GM18858 (cell line): ENCODE results near the gene ETS2.
A peak's percentile ranks its signal among the peaks of the same experiment; 100 is the strongest.
"Not testable (repeated sequence)": the region's sequence is repeated elsewhere in the genome, so short reads cannot be mapped to it uniquely, and the experiment has no call there.

Source experiments
- ATAC-seq: cut with Tn5 transposase; IDR thresholded peaks from one replicate; pipeline ENCODE4 v1.9.1; 2021; ENCODE audit not compliant: unreplicated experiment

ETS2 gene

DNA sequence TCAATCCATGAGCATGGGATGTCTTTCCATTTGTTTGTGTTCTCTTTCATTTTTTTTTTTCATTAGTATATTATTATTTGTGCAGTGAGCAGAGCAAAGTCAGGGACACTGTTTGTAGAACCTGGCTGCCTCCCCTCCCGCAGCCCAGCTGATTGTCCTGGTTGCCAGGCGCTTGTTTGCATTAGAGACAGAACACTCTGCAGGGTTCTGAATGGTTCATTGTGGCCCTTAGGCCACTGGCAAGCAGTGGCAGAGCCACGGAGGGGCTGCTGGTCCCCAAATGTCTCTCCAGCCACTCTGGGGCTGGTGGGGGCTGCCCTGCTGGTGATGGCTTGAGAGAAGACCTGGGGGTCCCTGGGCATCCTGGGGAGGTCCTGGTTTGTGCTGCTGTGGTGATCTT is 29.0 kb downstream of the ETS2 start:
- ATAC-seq, result no peak

- no peak for ATAC-seq
These were observed 32.2 kb downstream of the ETS2 start for GRCh38 chr21:38837806-38838461.

DNA sequence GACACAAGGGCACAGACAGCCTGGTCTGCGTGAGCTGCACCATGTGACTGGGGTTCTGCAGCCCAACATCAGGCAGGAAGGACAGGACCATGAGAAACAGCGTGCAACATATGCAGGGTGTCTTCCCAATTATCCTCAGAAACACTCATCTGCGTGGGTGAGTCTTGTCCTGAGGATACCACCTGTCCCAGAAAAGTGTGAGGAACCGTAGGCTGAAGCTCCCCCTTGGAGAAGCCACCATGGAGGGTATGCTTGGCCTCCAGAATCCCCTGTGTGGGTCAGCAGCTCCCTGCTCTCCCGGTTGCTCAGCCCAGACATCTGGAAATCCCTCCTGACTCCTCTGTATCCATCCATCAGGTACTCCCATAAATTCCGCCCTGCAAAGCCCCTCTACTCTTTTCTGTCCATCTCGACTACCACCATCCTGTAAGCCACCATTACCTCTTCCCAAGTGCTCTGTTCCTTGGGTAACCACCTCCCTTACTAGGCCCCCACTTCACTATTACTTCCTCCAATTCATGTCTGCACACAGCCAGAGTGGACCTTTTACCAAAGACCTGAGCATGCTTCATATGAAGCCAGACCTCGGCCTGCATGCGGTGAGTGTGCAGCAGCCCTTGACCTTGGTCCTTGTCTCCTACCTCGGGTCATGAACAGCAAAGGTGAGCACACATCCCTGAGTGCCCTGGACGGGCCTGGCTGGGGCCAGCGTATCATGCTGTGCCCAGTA is 33.0 kb downstream of the ETS2 start:
- no peak for ATAC-seq

DNA sequence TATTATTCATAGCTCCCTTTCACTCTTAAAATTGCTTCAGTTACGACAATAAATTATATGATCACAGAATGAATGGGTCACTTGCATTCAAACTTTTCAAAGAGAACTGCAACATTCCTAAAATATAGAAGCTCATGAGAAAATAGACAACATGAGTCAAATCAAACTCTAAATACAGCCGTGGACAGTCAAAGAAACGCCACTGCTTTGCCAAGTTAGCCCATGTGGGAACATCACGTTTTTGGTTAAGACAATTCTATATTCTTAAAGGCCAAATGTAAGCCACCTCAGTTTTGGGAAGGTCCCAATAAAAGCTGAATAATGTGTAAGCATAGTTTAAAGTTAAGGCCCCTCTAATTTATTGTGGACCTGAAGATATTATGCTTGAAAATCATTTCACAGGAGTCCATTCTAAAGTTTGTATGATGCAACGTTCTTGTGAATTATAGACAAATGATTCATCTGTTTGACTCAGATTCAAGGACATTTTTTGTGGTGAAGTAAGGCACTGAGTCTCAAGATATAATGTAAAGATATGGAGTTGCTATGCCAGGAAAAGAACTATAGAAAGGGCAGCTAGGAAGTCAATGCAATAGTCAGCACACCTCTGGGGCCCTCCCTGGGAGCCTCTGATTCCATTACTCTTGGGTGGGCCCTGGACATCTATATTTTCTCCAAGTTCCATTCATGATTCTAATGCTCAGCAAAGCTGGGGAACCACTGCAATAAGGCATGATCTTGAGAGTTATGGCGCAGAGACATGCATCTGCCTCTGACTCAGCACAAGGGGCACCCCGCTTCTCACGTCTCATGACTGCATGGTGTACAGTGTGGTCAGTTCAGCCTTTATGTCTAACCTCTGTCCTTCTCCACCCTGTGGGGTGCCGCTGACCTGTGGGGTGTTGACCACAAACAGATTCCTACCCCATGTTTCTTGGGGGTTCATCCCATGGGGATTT is 33.9 kb downstream of the ETS2 start:
- ATAC-seq, result no peak

DNA sequence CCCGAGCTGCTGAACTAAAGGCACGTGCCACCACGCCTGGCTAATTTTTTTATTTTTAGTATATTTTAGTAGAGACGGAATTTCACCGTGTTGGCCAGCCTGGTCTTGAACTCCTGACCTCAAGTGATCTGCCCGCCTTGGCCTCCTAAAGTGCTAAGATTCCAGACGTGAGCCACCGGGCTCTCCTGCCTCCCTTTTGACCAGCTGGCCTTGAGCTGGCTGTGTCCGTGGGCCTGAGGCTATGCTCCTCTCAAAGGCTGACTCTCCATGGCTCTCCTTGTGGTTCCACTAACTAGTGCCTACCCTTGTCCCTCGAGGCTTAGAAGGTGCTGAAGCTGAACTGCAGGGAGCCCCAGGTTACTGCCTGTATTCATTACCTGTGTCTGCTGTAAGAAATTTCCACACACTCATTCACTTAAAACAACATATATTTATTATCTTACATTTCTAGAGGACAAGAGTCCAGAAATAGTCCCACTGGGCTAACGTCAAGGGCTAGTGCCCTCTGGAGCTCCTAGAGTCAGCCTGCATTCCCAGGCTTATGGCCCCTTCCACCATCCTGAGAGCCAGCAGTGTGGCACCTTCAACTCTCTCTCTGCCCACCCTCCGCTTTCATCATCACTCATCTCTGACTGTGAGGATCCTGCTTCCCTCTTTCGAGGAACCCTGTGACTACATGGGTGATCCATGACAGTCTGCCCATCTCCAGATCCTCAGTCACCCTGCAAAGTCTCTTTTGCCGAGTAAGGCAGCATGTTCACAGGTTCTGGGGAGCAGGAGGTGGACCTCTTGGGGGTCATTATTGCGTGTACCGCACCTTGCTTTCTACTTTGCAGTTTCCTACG is 34.9 kb downstream of the ETS2 start:
- ATAC-seq, result no peak

- no peak for ATAC-seq
These were observed 35.7 kb downstream of the ETS2 start for GRCh38 chr21:38841472-38841871.

- ATAC-seq, result no peak
These were observed 36.4 kb downstream of the ETS2 start for GRCh38 chr21:38842079-38842478.

- ATAC-seq, result no peak
These were observed 37.6 kb downstream of the ETS2 start for GRCh38 chr21:38843379-38843778.

DNA sequence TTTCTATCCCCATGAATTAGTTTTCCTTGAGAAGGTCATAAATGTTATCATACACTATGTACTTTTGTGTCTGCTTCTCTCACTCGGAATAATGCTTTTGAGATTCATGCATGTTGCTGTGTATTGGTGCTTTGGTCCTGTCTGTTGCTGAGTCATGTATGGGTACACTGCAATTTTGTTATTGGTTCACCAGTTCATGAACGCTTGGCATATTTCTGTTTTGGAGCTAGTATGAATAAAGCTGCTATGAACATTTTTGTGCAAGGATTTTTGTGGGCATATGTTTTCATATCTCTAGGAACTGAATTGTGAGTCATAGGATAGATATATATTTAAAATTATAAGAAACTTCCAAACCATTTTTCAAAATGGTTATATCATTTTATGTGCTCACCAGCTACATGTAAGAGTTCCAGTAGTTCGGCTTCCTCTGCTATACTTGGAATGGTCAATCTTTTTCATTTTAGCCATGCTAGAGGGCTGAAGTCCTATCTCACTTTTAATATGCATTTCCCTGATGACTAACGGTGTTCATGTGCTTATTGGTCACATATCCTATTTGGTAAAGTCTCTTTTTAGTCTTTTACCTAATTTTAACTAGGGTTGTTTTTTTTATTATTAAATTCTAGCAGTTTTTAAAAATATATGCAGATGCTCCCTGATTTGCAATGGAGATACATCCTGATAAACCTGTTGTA is 38.2 kb downstream of the ETS2 start:
- ATAC-seq, result no peak

- ATAC-seq, result not testable (repeated sequence)
These were observed 39.6 kb downstream of the ETS2 start for GRCh38 chr21:38845374-38845773.

GRCh38 chr21:38847556-38847955 is 41.8 kb downstream of the ETS2 start:
- no peak for ATAC-seq

DNA sequence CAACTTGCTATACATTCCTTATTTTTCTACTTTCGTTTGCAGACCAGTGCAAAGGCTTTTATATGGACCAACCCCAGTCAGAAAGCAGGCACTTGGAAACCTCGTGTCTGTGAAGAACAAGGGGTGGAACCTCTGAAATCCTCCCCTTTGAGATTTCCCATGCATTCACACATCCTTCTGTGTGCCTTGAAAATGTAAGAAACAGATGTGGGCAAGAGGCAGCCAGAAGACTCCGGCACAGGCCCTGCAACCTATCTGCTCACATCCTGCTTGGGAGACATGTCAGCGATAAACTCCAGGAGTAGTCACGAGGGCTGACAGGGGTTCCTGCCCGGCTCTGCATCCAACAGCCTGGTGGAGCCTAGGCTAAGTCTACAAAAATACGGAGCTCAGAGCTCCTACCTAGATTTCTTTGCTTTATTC is 42.5 kb downstream of the ETS2 start:
- ATAC-seq, result no peak

GRCh38 chr21:38849776-38850175 is 44.0 kb downstream of the ETS2 start:
- ATAC-seq, result no peak

GRCh38 chr21:38850277-38850951 is 44.7 kb downstream of the ETS2 start:
- no peak for ATAC-seq

GRCh38 chr21:38851101-38851500 is 45.4 kb downstream of the ETS2 start:
- no peak for ATAC-seq

DNA sequence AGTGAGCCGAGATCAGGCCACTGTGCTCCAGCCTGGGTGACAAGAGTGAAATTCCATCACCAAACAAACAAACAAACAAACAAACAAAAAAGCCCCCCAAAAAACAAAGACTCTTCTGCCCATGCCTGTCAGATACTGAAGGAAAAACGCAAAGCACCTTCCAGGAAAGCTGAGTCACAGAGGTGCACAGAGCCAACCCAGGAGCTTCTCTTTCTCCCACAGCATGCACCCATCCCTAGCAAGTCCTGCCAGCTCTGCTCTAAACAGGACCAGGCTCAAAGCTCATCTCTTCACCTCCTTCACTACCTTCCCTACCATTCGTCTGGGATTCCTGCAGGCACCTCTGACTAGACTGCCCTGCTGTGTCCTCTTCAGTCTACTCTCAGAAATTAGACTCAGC is 46.5 kb downstream of the ETS2 start:
- ATAC-seq, result no peak

DNA sequence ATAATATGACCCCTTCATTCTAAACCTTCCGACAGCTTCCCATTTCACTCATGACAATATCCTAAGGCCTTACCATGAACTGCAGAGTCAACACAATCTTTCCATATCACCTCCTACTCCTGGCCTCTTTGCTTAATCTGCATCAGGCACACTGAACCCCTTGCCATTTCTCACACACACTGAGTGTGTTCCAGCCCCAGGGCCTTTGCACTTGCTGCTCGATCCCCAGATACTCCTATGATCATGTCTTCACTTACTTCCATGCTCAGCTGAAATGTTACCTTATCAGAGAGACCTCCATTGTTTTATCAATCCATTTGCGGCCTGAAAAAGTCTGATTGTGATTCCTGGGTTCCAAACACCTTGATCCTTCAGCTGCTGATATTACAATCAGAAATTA is 47.0 kb downstream of the ETS2 start:
- no peak for ATAC-seq

DNA sequence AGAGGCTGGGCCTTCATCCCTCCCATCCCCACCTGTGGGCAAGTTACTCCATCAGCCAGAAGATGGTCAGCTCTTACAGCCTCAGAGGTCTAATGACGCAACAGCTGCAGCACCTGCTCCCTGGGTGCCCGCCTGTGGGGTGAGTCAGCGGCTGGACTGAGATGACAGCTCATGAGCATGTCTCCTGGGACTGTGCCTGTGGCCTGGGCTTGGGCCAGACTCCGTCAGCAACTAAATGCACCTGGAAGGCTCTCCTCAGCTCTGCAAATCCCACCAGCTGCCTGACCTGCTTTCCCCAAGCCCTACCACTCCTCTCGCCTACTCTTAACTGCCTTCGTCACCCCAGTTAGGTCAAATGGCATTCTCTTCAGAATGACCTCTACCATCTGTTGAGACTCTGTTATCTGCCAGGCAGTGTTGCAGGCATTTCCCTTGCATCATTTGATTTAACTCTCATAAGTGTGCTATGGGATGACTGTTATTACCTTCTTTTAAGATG is 47.7 kb downstream of the ETS2 start:
- ATAC-seq, result peak; percentile 47

DNA sequence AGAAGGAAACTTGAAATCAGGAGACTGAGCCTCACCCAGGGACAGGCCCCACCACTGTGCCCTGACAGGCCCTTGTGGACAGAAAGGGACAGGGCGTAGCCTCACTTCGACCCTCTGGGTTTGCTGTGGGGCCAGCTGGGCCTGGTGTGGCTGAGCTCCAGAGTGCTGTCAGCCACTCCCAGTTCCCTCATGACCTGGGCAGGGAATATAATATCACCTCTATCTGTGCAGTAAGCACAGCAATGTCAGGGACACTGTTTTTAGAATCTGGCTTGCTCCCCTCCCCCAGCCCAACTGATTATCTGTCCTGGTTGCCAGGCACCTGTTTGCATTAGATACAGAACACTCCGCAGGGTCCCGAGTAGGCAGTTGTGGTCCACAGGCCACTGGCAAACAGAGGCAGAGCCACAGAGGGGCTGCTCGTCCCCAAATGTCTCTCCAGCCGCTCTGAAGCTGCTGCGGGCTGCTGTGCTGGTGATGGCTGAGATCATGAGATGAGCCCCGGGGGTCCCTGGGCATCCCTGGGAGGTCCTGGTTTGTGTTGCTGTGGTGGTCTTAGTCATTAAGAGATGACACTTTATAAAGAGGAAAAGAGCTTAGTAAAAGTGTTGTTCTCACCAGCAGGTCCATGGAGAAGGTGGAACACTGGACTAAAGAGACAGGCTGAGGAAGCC is 51.6 kb downstream of the ETS2 start:
- no peak for ATAC-seq
